Suprapubic skin (tissue), 3 donors: ENCODE results near the gene QDPR.

Source experiments
- CTCF ChIP-seq, 2 donors: fragments of 200-600 bp in 1 of 2; fragments of 450-650 bp in 1 of 2; sonication (generic) in 1 of 2; IDR thresholded peaks; one replicate each; pipeline ENCODE4 v1.5.1; 2016 to 2019; ENCODE audit warnings: antibody characterized with exemption in 2 of 2, mild to moderate bottlenecking in 1 of 2, moderate library complexity in 1 of 2
- POLR2A ChIP-seq, 2 donors: fragments of 450-650 bp; IDR thresholded peaks; one replicate each; pipeline ENCODE4 v1.6.1; 2017; ENCODE audit warnings: antibody characterized with exemption in 2 of 2, mild to moderate bottlenecking in 2 of 2, moderate library complexity in 2 of 2

GRCh38 chr4:17469931-17470674 is 41.8 kb downstream of the QDPR start:
- TF ChIP-seq POLR2A (IDR thresholded peaks at IDR 0.05) (no peak), CTCF (IDR thresholded peaks at IDR 0.05) (no peak)
